ENCODE results near the gene MOB3B.

Gene MOB3B

GRCh38 chr9:27540502-27540901, 10.9 kb upstream of the MOB3B start:
- DNase-seq = no peak

- no peak for DNase-seq
Measured at GRCh38 chr9:27539479-27540441, 10.1 kb upstream of the MOB3B start.

- DNase-seq = no peak
Measured at GRCh38 chr9:27538647-27539046, 9.0 kb upstream of the MOB3B start.

- no peak for DNase-seq
Measured at GRCh38 chr9:27537756-27538155, 8.1 kb upstream of the MOB3B start.

- no peak for DNase-seq
Measured at GRCh38 chr9:27537027-27537435, 7.4 kb upstream of the MOB3B start.

- no peak for DNase-seq
Measured at GRCh38 chr9:27536168-27536567, 6.6 kb upstream of the MOB3B start.

- no peak for DNase-seq
Measured at GRCh38 chr9:27535701-27536118, 6.1 kb upstream of the MOB3B start.

- no peak for DNase-seq
Measured at GRCh38 chr9:27534658-27535209, 5.1 kb upstream of the MOB3B start.

- no peak for DNase-seq
Measured at GRCh38 chr9:27534131-27534530, 4.5 kb upstream of the MOB3B start.

- DNase-seq = no peak
Measured at GRCh38 chr9:27533311-27533710, 3.7 kb upstream of the MOB3B start.

GRCh38 chr9:27532046-27532445, 2.4 kb upstream of the MOB3B start:
- no peak for DNase-seq

- no peak for DNase-seq
Measured at GRCh38 chr9:27530915-27531755, 1.5 kb upstream of the MOB3B start.

GRCh38 chr9:27528886-27529315, 713 bp downstream of the MOB3B start:
- no peak for DNase-seq

- no peak for DNase-seq
Measured at GRCh38 chr9:27528076-27528885, 1.3 kb downstream of the MOB3B start.

GRCh38 chr9:27527702-27528075, 1.9 kb downstream of the MOB3B start:
- no peak for DNase-seq

- no peak for DNase-seq
Measured at GRCh38 chr9:27524236-27524635, 5.4 kb downstream of the MOB3B start, which contains the start of gene IFNK. Gene IFNK (plus strand): TSS chr9:27524290. CDS start chr9:27524337, 47 bp downstream.

GRCh38 chr9:27523141-27523540, 6.5 kb downstream of the MOB3B start:
- DNase-seq = no peak

GRCh38 chr9:27520986-27521385, 8.6 kb downstream of the MOB3B start:
- no peak for DNase-seq

- DNase-seq = no peak
Measured at GRCh38 chr9:27519466-27520465, 9.8 kb downstream of the MOB3B start.

- DNase-seq = no peak
Measured at GRCh38 chr9:27518809-27519208, 10.8 kb downstream of the MOB3B start.

GRCh38 chr9:27518006-27518405, 11.6 kb downstream of the MOB3B start:
- DNase-seq = no peak

Measured in NCI-H510A (cell line).